ENCODE measurements around the gene DPY19L2. TPM values are rescaled to one million over a fixed set of nuclear protein-coding genes. Genes with fewer than 3 reads are reported as not detected.
"Not testable (repeated sequence)": the region's sequence is repeated elsewhere in the genome, so short reads cannot be mapped to it uniquely, and the experiment has no call there.

Gene DPY19L2
- total RNA-seq (0.62 TPM in 1 of 2 replicates, not detected in the other), polyA plus RNA-seq (0.09 and 0.59 TPM in 2 replicates), polyA minus RNA-seq (0.21 TPM in 1 of 2 replicates, not detected in the other)
- 0.47 TPM for total RNA-seq (2013)

DNA sequence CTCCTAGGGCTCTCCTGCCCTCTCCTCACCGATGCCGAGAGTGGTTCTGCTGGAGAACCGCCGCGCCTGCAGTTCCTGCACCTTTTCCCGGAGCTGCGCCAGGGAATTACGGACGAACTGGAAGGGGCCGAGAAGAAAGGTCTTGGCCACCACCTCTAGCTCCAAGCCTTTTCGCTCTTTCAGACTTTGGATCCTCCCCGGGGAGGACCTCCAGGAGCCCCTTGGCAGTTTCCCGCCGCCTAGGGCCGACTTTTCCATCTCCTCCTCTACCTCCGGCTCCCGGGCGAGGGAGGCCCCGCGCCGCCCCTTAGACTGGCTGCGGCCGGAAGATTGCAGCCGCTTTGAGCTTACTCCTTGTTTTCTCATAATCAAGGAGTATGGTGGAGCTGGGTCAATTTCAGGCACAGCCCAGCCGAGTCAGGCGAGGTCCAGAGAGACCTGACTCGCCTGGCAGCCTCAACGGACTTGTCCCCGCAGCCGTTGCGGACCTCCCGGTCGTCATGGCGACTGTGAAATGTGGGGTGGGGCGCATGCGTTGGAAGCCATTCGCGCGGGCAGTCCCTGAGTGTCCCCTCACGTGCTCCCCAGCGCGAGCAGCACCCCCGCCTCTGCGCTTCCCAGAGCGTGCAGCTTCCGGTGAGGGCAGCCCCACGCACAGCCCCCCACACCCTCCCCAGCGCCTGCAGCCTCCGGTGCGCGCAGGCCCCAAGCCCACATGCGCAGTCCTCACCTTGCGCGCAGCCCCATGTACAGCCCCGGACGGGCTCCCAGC, at the start of gene DPY19L2:
DPY19L2 (minus strand) TSS at position 466 of the 772 bp plus-strand sequence; CDS start at position 366, 100 bp downstream.
- H3K27me3 Mint-ChIP-seq = peaks cover 16% of the 10 kb centered on the region

DNA sequence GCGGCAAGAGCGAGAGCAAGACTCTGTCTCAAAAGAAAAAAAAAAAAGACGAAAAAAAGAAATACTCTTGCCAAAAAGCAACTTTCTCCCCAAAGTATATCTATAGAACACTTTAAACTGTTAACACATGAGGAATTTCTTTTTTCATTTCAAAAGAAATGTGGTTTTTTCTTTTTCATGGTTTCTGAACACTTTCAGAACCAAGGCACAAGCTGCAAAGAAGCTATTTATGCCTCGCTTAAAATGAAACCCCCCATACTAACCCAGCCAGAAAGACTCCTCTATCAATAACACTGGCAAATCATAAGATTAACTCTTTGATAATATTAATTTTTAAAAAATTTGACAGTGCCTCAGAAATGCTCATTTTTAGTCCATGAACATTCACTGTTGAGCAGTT, 48.6 kb upstream of the DPY19L2 start:
- not testable (repeated sequence) for ATAC-seq (ENCODE audit: low read depth)
- WGBS (ENCODE audit: insufficient coverage) = no CpG with 5 or more reads among the region's 4 CpGs

More for the DNA sequence above, at the start of gene DPY19L2:
- Histone ChIP-seq H3K4me3 (ENCODE audit: control extremely low read depth in 1 of 5, extremely low read depth in 1 of 5, insufficient read depth in 1 of 5, low read depth in 2 of 5, low read length in 4 of 5) (peak within 1 kb of the TSS; percentile 21 to 61 (median 48)), H3K9me3 (ENCODE audit: control extremely low read depth in 1 of 3, control insufficient read depth in 2 of 3, insufficient read depth in 1 of 3, low read length in 2 of 3) (no peaks in the 10 kb centered on the region), H3K4me2 (replicated peaks; ENCODE audit: low read depth, low read length, poor library complexity, severe bottlenecking) (peak within 1 kb of the TSS; percentile 67), H4K20me1 (ENCODE audit: control insufficient read depth, insufficient read depth, low read length, poor library complexity, severe bottlenecking) (no peaks in the 10 kb centered on the region), H3K4me1 (ENCODE audit: control insufficient read depth in 2 of 2, insufficient read depth in 2 of 2, low read length in 2 of 2) (peaks cover 4 to 6% of the 10 kb centered on the region in 2 donors), H3K27ac (ENCODE audit: low read length in 2 of 2) (no peak within 1 kb of the TSS), H3K9ac (ENCODE audit: low read length) (peak within 1 kb of the TSS; percentile 42), H3K36me3 (replicated peaks in 1 of 2; ENCODE audit: control extremely low read depth in 1 of 2, control insufficient read depth in 1 of 2, extremely low read depth in 1 of 2, insufficient read depth in 2 of 2, low read length in 1 of 2) (no peaks in the 10 kb centered on the region), H3K27me3 (replicated peaks in 1 of 4; ENCODE audit: control extremely low read depth in 1 of 4, control insufficient read depth in 3 of 4, insufficient read depth in 4 of 4, low read length in 3 of 4) (peaks cover 0 to 7% (median 2%) of the 10 kb centered on the region in 4 experiments), H2AFZ (ENCODE audit: insufficient read depth, low read depth, low read length, poor library complexity, severe bottlenecking) (peak within 1 kb of the TSS; percentile 54), H3K79me2 (ENCODE audit: control insufficient read depth, insufficient read depth, low read length) (no peaks in the 10 kb centered on the region)
- under 1% methylated on average over 54 of the region's 56 CpGs for WGBS (ENCODE audit: insufficient coverage)
- peak; percentile 21 for ATAC-seq (ENCODE audit: low read depth)
- intact Hi-C loops (cut with micrococcal nuclease) = no loop called here
- DNase-seq = peak; percentile 33
- no peaks in the 10 kb centered on the region for H3K9me3 Mint-ChIP-seq (ENCODE audit: insufficient read depth)
- H3K4me3 Mint-ChIP-seq = peak within 1 kb of the TSS; percentile 78
- POLR2A ChIA-PET = no interaction called here
- TF ChIP-seq, protein P1, sequence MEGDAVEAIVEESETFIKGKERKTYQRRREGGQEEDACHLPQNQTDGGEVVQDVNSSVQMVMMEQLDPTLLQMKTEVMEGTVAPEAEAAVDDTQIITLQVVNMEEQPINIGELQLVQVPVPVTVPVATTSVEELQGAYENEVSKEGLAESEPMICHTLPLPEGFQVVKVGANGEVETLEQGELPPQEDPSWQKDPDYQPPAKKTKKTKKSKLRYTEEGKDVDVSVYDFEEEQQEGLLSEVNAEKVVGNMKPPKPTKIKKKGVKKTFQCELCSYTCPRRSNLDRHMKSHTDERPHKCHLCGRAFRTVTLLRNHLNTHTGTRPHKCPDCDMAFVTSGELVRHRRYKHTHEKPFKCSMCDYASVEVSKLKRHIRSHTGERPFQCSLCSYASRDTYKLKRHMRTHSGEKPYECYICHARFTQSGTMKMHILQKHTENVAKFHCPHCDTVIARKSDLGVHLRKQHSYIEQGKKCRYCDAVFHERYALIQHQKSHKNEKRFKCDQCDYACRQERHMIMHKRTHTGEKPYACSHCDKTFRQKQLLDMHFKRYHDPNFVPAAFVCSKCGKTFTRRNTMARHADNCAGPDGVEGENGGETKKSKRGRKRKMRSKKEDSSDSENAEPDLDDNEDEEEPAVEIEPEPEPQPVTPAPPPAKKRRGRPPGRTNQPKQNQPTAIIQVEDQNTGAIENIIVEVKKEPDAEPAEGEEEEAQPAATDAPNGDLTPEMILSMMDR (IDR thresholded peaks at IDR 0.05) = no peak
- no peak for TF ChIP-seq EZH2 (IDR thresholded peaks at IDR 0.05; ENCODE audit: borderline replicate concordance, insufficient read depth, low read depth, low read length, poor library complexity, severe bottlenecking)
- CTCF ChIA-PET = no interaction called here
- H3K27ac Mint-ChIP-seq = no peak within 1 kb of the TSS
- peaks cover 20% of the 10 kb centered on the region for H3K4me1 Mint-ChIP-seq

DNA sequence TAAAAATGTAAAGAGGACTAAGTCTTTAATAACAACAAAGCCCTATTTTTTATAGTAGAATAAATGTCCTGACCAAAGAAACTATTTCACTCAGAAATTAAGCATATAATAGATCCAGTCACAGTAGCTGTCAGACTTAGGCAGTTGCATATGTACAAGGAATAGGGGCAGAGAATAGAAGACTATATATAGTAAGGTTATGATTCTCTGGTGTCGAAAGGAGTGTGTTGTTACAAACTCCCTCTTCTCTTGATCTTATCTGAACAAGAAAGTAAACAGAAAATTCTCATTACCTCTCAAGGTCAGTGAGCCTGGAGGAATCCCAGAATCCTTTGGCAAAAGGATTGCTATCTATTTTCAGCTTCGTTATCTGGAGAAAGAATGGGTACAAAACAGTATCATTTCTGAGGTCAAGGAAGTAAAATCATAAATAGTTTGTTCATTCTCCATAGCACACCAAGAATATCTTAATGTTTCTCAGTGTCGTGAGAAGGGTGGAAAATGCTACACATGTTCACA, 46.9 kb upstream of the DPY19L2 start:
- H4K20me1 ChIP-seq (ENCODE audit: control insufficient read depth, insufficient read depth, low read length, poor library complexity, severe bottlenecking); H3K27me3 ChIP-seq (replicated peaks in 1 of 4; ENCODE audit: control extremely low read depth in 1 of 4, control insufficient read depth in 3 of 4, insufficient read depth in 4 of 4, low read length in 3 of 4); CTCF ChIA-PET; H3K4me3 ChIP-seq (ENCODE audit: control extremely low read depth in 1 of 5, extremely low read depth in 1 of 5, insufficient read depth in 1 of 5, low read depth in 2 of 5, low read length in 4 of 5); intact Hi-C loops (cut with micrococcal nuclease); DNase-seq; H3K79me2 ChIP-seq (ENCODE audit: control insufficient read depth, insufficient read depth, low read length); H3K9me3 Mint-ChIP-seq (ENCODE audit: insufficient read depth); H3K9me3 ChIP-seq (ENCODE audit: control extremely low read depth in 1 of 3, control insufficient read depth in 2 of 3, insufficient read depth in 1 of 3, low read length in 2 of 3); H2AFZ ChIP-seq (ENCODE audit: insufficient read depth, low read depth, low read length, poor library complexity, severe bottlenecking); POLR2A ChIA-PET; H3K36me3 ChIP-seq (replicated peaks in 1 of 2; ENCODE audit: control extremely low read depth in 1 of 2, control insufficient read depth in 1 of 2, extremely low read depth in 1 of 2, insufficient read depth in 2 of 2, low read length in 1 of 2); ATAC-seq (ENCODE audit: low read depth); H3K9ac ChIP-seq (ENCODE audit: low read length); H3K4me2 ChIP-seq (replicated peaks; ENCODE audit: low read depth, low read length, poor library complexity, severe bottlenecking); H3K27ac Mint-ChIP-seq; H3K4me1 ChIP-seq (ENCODE audit: control insufficient read depth in 2 of 2, insufficient read depth in 2 of 2, low read length in 2 of 2); H3K4me3 Mint-ChIP-seq; H3K27ac ChIP-seq (ENCODE audit: low read length in 2 of 2); H3K27me3 Mint-ChIP-seq: not testable (repeated sequence)
- WGBS (ENCODE audit: insufficient coverage) = no CpG with 5 or more reads among the region's 3 CpGs
- H3K4me1 Mint-ChIP-seq = peaks cover 18% of the 10 kb centered on the region

More for the DNA sequence above, 48.6 kb upstream of the DPY19L2 start:
- H3K9ac ChIP-seq (ENCODE audit: low read length); H3K27ac ChIP-seq (ENCODE audit: low read length in 2 of 2); H3K4me3 ChIP-seq (ENCODE audit: control extremely low read depth in 1 of 5, extremely low read depth in 1 of 5, insufficient read depth in 1 of 5, low read depth in 2 of 5, low read length in 4 of 5); H3K27me3 Mint-ChIP-seq; H3K27me3 ChIP-seq (replicated peaks in 1 of 4; ENCODE audit: control extremely low read depth in 1 of 4, control insufficient read depth in 3 of 4, insufficient read depth in 4 of 4, low read length in 3 of 4); H3K4me1 ChIP-seq (ENCODE audit: control insufficient read depth in 2 of 2, insufficient read depth in 2 of 2, low read length in 2 of 2); POLR2A ChIA-PET; DNase-seq; CTCF ChIA-PET; H3K9me3 Mint-ChIP-seq (ENCODE audit: insufficient read depth); H3K27ac Mint-ChIP-seq; H3K79me2 ChIP-seq (ENCODE audit: control insufficient read depth, insufficient read depth, low read length); H3K9me3 ChIP-seq (ENCODE audit: control extremely low read depth in 1 of 3, control insufficient read depth in 2 of 3, insufficient read depth in 1 of 3, low read length in 2 of 3); H4K20me1 ChIP-seq (ENCODE audit: control insufficient read depth, insufficient read depth, low read length, poor library complexity, severe bottlenecking); H2AFZ ChIP-seq (ENCODE audit: insufficient read depth, low read depth, low read length, poor library complexity, severe bottlenecking); H3K36me3 ChIP-seq (replicated peaks in 1 of 2; ENCODE audit: control extremely low read depth in 1 of 2, control insufficient read depth in 1 of 2, extremely low read depth in 1 of 2, insufficient read depth in 2 of 2, low read length in 1 of 2); H3K4me2 ChIP-seq (replicated peaks; ENCODE audit: low read depth, low read length, poor library complexity, severe bottlenecking); intact Hi-C loops (cut with micrococcal nuclease): not testable (repeated sequence)
- peak overlapping the region; percentile 68 for H3K4me3 Mint-ChIP-seq
- peaks cover 18% of the 10 kb centered on the region for H3K4me1 Mint-ChIP-seq
